Subcutaneous abdominal adipose tissue (tissue), 5 donors: Measurements from ENCODE around the gene CABLES1.

Source experiments
- H3K27ac ChIP-seq: one replicate; pipeline ENCODE4 v1.7.0; 2013; ENCODE audit warnings: low read depth, mild to moderate bottlenecking, inconsistent platforms, low read length, moderate library complexity
- H3K27me3 ChIP-seq, 5 donors: one replicate each; pipeline ENCODE4 v1.7.0; 2013; ENCODE audit warnings: low read length in 5 of 5, inconsistent platforms in 1 of 5; ENCODE audit not compliant: control insufficient read depth in 5 of 5, insufficient read depth in 4 of 5
- H3K36me3 ChIP-seq, 5 donors: one replicate each; pipeline ENCODE4 v1.7.0; 2013; ENCODE audit warnings: low read length in 5 of 5; ENCODE audit not compliant: control insufficient read depth in 5 of 5, insufficient read depth in 5 of 5
- H3K4me1 ChIP-seq, 5 donors: one replicate each; pipeline ENCODE4 v1.7.0; 2013; ENCODE audit warnings: low read length in 5 of 5, mild to moderate bottlenecking in 3 of 5, moderate library complexity in 1 of 5; ENCODE audit not compliant: control insufficient read depth in 5 of 5, insufficient read depth in 5 of 5
- H3K4me3 ChIP-seq, 5 donors: one replicate each; pipeline ENCODE4 v1.7.0; 2013; ENCODE audit warnings: low read length in 5 of 5, low read depth in 1 of 5
- H3K9ac ChIP-seq, 5 donors: one replicate each; pipeline ENCODE4 v1.7.0; 2013; ENCODE audit warnings: low read length in 5 of 5, mild to moderate bottlenecking in 4 of 5, moderate library complexity in 3 of 5
- H3K9me3 ChIP-seq, 5 donors: one replicate each; pipeline ENCODE4 v1.7.0; 2013; ENCODE audit warnings: low read length in 5 of 5; ENCODE audit not compliant: control insufficient read depth in 5 of 5
- donor health status: healthy.
- donor health status: healthy.
- donor health status: healthy.
- donor health status: healthy.
- donor health status: healthy.

CABLES1 gene

DNA sequence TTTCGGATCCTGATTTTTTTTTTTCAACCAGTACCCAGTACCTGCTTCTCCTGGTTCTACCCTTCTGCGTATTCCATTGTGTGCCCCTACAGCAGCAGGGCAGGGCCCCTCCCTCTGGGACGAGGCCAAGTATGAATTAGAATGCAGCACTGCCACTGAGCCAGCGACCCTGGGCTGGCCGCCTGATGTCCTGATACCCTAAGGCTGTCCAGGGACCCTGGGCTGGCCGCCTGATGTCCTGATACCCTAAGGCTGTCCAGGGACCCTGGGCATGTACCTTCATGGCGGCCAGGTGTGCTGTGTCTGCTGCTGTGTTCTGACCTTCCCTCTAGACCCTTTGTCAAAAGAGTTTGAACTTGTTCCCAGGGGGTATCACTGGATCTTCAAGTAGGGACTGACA, 42.9 kb downstream of the CABLES1 start:
- Histone ChIP-seq H3K36me3 (peaks cover 0 to 8% (median 3%) of the 10 kb centered on the region in 5 donors), H3K9me3 (no peaks in the 10 kb centered on the region), H3K27ac (no peak overlapping the region), H3K4me3 (no peak overlapping the region), H3K4me1 (peaks cover 0 to 13% (median 5%) of the 10 kb centered on the region in 5 donors), H3K9ac (no peak overlapping the region), H3K27me3 (no peaks in the 10 kb centered on the region)

DNA sequence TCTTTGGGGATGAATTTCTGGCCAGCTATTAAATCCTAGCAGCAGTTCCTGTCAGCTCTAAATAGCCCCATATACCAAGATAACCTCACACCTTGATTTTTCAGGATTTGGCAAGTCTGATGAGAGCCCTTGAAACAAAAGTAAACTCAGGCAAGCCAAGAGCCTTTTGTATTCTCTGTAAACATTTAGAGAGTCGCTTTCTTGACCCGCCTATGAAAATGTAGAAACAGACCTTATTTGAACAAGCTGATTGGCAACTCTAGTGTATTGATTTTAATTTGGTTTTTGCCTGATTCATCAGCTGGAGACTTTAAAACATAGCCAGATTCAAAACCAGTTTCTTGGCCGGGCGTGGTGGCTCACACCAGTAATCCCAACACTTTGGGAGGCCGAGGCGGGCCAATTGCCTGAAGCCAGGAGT, 43.4 kb downstream of the CABLES1 start:
- H3K4me3 ChIP-seq = no peak overlapping the region
- peaks cover 0 to 11% (median 5%) of the 10 kb centered on the region in 5 donors for H3K4me1 ChIP-seq
- H3K27me3 ChIP-seq = no peaks in the 10 kb centered on the region
- H3K9me3 ChIP-seq = no peaks in the 10 kb centered on the region
- H3K27ac ChIP-seq = no peak overlapping the region
- no peak overlapping the region for H3K9ac ChIP-seq
- peaks cover 0 to 8% (median 3%) of the 10 kb centered on the region in 5 donors for H3K36me3 ChIP-seq

DNA sequence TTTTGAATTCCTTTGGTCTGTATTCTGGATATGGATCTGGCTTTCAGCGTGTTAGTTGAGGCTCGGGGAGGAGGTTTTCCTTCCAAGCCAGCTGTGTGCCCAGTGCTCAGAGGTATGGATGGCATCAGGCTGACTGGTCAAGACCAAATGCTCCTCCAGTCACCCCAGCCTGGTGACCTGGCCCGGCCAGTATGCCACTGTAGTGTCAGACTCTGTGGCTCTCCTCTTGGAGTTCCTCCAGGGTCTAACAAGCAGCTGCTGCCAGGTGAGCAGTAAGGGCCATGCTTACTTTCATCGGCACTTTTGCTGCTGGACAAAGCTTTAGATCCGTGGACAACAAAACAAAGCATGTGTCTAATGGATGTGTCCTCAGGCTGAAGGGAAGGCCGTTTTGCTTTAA, 44.1 kb downstream of the CABLES1 start:
- Histone ChIP-seq H3K36me3 (peaks cover 0 to 8% (median 3%) of the 10 kb centered on the region in 5 donors), H3K27ac (peak overlapping the region; percentile 37), H3K4me1 (peaks cover 0 to 8% (median 5%) of the 10 kb centered on the region in 5 donors), H3K27me3 (no peaks in the 10 kb centered on the region), H3K4me3 (no peak overlapping the region), H3K9ac (no peak overlapping the region), H3K9me3 (no peaks in the 10 kb centered on the region)

DNA sequence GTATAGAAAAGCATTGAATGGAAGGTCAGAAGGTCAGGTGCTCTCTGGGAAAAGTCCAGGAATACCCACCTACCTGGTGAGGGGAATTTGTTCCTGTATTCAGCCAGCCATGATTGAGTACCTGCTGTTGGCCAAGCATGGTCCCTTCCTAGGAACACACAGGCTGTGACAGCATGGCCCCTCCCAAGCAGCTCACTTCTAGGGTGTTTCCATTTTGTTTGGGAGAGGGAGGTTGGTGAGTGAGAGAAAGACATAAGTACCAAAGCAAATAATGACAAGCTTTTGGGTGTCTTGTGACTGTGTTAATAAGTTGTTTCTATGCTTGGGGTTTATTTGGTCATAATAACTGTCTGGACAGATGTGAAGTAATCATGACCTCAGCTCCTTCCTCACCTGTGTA, 46.3 kb downstream of the CABLES1 start:
- no peaks in the 10 kb centered on the region for H3K27me3 ChIP-seq
- no peak overlapping the region for H3K27ac ChIP-seq
- peaks cover 0 to 8% (median 3%) of the 10 kb centered on the region in 5 donors for H3K36me3 ChIP-seq
- H3K9me3 ChIP-seq = no peaks in the 10 kb centered on the region
- H3K4me3 ChIP-seq = no peak overlapping the region
- peaks cover 0 to 8% (median 5%) of the 10 kb centered on the region in 5 donors for H3K4me1 ChIP-seq
- no peak overlapping the region for H3K9ac ChIP-seq

DNA sequence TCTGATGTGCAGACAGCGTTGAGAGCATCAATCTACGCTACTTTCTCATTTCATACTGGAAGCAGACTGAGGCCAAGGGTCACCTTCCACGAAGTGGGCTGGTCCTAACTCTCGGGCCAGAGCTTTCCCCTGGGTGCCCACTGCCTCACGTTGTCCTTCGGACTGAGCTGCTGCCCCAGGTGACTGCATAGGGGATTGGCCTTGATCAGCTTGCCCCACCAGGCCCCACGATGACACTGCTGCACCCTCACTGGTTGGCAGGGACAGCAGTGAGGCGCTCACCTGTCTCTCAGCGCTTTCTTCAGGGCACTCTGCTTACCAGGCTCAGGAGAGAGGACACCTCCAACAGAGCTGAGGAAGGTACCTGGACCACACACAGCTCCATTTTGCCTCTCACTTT, 47.3 kb downstream of the CABLES1 start:
- Histone ChIP-seq H3K9ac (no peak overlapping the region), H3K9me3 (no peaks in the 10 kb centered on the region), H3K27me3 (no peaks in the 10 kb centered on the region), H3K27ac (no peak overlapping the region), H3K4me3 (no peak overlapping the region), H3K4me1 (peaks cover 0 to 15% (median 5%) of the 10 kb centered on the region in 5 donors), H3K36me3 (peaks cover 0 to 5% (median 0%) of the 10 kb centered on the region in 5 donors)

DNA sequence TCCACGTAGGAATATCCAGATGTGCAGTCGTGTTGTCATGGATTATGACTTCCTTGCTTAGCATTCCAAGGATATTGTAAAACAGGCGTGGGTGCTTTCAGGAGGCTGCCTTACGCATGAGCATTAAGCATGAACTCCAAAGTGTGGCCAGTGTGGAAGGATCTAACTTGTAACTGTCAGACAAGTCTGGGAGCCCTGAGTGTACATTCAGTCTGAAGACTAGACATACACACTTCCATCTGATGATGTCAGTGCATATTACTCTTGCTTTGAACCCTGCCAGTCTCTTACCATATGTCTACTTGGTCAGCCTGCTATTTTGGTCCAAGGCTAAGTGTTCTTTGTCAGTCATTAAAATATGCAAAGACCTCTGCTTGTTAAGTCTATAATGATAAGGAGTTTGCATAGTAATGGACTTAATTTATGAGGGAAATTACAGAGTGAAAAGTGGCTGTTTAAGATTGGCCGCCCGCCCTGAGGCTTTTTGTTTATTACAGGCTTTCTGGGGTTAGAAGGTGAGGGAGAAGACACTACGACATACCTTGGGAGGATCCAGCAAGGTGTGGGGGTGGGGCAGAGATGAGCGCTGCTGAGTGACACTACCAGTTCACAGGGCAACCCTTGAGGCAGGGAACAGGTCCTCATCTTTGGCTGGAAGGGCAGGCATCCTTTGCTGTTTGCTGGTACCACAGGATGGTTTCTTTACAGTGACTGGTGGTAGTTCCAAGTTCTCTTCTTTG, 48.3 kb downstream of the CABLES1 start:
- Histone ChIP-seq H3K36me3 (peaks cover 0 to 5% (median 0%) of the 10 kb centered on the region in 5 donors), H3K27me3 (no peaks in the 10 kb centered on the region), H3K9ac (no peak overlapping the region), H3K4me1 (peaks cover 0 to 25% (median 10%) of the 10 kb centered on the region in 5 donors), H3K27ac (peak overlapping the region; percentile 17), H3K4me3 (no peak overlapping the region), H3K9me3 (no peaks in the 10 kb centered on the region)

DNA sequence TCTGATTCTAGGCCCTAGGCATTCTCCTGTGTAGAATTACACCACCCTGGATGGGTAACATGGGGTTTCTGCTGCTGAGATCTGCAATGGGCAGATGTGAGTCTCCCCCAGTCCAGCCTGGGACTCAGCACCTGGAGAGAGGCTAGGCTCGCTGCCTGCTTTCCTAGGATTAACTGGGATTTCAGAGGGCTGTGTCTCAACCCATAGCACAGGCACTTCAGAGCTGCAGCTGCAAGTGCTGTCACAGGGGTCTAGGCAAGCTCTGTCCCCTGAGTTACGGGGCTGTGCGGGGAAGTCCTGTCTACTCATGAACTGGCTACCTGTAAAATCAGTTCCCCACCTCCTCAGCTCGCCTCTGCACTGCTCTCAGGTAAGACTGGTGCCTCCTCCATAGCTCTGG, 51.5 kb downstream of the CABLES1 start:
- H3K27ac ChIP-seq = no peak overlapping the region
- H3K9me3 ChIP-seq = no peaks in the 10 kb centered on the region
- no peak overlapping the region for H3K4me3 ChIP-seq
- no peak overlapping the region for H3K9ac ChIP-seq
- no peaks in the 10 kb centered on the region for H3K27me3 ChIP-seq
- H3K36me3 ChIP-seq = peaks cover 3 to 22% (median 19%) of the 10 kb centered on the region in 5 donors
- H3K4me1 ChIP-seq = peaks cover 0 to 26% (median 11%) of the 10 kb centered on the region in 5 donors

DNA sequence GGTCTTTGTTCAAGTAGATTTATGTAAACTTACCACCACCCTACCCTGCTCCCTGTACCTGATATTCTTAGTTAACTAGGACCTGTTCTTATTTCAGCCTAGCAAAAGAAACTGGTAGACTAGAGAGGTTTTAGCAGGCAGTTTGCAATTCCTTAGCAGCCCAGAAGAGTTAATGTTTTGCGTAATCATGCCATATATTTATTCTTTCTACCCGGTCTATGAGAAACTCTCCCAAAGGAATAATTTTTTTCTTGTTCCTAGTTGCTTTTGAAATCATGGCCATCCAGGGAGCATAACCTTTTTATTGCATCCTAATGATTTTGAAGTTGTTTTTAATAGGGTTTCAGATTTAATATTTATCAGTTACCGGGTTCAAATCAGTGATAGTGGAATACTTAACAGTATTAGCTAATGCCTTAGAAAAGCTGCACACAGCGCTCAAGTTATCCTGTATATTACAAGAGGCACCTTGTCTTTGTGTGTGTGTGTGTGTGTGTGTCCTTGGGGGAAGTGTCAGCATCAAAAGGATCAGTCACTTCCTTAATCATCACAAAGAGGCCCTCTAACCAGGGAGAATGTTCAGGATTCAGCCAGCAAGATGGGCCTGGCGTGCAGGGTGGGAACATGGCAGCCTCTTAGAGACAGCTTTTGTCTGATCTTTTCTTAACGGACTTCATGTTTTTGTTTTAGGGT, 52.9 kb downstream of the CABLES1 start:
- H3K9ac ChIP-seq = no peak overlapping the region
- H3K4me1 ChIP-seq = peaks cover 3 to 36% (median 19%) of the 10 kb centered on the region in 5 donors
- H3K27me3 ChIP-seq = no peaks in the 10 kb centered on the region
- H3K27ac ChIP-seq = no peak overlapping the region
- H3K36me3 ChIP-seq = peaks cover 3 to 19% (median 17%) of the 10 kb centered on the region in 5 donors
- no peak overlapping the region for H3K4me3 ChIP-seq
- H3K9me3 ChIP-seq = no peaks in the 10 kb centered on the region

DNA sequence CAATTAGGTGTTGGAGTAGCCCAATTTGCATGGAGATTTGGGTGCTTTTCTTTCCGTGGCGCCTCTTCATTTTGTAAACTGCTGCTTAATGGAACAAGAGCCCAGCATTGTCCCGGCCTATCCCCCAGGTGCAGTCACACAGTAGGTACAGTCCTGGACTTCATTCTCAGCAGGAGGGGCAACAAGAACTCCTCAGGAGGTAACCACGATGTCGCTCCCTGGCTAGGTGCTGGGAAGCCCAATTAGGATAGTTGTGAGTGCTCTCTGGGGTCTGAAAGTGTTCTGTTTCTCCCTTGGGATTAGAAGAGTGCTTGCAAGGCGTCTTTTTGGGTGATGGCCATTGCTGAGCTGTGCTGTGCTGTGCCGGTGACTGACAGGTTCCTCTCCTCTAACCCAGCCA, 53.8 kb downstream of the CABLES1 start:
- H3K4me3 ChIP-seq = no peak overlapping the region
- no peaks in the 10 kb centered on the region for H3K9me3 ChIP-seq
- H3K4me1 ChIP-seq = peaks cover 3 to 39% (median 24%) of the 10 kb centered on the region in 5 donors
- no peak overlapping the region for H3K9ac ChIP-seq
- H3K27me3 ChIP-seq = no peaks in the 10 kb centered on the region
- H3K27ac ChIP-seq = no peak overlapping the region
- H3K36me3 ChIP-seq = peaks cover 3 to 19% (median 17%) of the 10 kb centered on the region in 5 donors
